C1 segment of cervical spinal cord (tissue), 14 donors: ENCODE measurements around the gene SBNO1.
"Not testable (repeated sequence)": the region's sequence is repeated elsewhere in the genome, so short reads cannot be mapped to it uniquely, and the experiment has no call there.

Experiments used
- DNase-seq, 14 donors: peaks; one replicate each; lab custom pipeline; 2025; lab: John Stamatoyannopoulos, UW

Gene SBNO1

DNA sequence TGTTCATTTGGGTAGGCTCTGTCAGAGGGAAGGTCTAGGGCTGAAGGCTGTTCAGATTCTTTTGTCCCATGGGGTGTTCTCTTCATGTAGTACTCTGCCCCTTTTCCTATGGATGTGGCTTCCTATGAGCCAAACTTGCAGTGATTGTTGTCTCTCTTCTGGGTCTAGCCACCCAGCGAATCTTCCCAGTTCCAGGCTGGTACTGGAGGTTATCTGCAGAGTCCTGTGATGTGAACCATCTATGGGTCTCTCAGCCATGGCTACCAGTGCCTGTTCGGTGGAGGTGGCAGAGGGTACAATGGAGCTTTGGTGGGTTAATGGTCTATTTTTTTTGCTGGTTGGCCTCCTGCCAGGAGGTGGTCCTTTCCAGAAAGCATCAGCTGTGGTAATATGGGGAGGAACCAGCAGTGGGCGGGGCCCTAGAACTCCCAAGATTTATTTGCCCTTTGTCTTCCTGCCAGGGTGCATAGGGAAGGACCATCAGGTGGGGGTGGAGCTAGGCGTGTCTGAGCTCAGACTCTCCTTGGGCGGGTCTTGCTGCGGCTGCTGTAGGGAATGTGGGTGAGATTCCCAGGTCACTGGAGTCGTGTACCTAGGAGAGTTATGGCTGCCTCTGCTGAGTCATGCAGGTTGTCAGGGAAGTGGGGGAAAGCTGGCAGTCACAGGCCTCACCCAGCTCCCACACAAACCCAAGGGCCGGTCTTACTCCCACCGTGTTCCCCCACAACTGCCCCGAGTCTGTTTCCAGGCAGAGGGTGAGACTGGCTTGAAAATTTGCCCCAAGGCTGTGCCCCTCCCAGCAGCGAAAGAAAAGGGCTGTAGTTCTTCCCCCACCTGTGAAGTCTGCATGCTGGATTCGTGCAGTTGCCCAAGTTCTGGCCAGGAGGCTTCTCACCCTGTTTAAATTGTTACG, 113.9 kb downstream of the SBNO1 start:
- DNase-seq, result no peak

DNA sequence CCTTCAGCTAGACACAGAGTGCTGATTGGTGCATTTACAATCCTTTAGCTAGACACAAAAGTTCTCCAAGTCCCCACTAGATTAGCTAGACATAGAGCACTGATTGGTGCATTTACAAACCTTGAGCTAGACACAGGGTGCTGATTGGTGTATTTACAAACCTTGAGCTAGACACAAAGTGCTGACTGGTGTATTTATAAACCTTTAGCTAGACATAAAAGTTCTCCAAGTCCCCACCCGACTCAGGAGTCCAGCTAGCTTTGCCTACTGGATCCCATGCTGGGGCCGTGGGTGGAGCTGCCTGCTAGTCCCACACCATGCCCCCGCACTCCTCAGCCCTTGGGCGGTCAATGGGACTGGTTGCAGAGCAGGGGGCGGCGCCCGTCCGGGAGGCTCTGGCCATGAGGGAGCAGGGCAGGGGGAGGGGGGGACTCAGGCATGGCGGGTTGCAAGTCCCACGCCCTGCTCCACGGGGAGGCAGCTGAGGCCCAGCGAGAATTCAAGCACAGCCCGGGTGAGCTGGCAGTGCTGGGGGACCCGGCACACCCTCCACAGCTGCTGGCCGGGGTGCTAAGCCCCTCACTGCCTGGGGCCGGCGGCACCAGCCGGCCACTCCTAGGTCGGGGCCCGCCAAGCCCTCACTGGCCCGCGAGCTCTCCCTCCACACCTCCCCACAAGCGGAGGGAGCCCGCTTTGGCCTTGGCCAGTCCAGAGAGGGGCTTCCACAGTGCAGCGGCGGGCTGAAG, 115.5 kb downstream of the SBNO1 start:
- DNase-seq, result not testable (repeated sequence)

DNA sequence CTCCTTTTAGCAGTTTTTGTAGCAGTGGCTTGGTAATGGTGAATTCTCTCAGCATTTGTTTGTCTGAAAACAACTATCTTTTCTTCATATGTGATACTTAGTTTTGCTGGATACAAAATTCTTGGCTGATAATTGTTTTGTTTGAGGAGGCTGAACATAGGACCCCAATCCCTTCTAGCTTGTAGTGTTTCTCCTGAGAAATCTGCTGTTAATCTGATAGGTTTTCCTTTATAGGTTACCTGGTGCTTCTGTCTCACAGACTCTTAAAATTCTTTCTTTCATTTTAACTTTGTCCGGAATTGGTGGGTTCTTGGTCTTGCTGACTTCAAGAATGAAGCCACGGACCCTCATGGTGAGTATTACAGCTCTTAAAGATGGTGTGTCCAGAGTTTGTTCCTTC, 116.5 kb downstream of the SBNO1 start:
- DNase-seq, result not testable (repeated sequence)

DNA sequence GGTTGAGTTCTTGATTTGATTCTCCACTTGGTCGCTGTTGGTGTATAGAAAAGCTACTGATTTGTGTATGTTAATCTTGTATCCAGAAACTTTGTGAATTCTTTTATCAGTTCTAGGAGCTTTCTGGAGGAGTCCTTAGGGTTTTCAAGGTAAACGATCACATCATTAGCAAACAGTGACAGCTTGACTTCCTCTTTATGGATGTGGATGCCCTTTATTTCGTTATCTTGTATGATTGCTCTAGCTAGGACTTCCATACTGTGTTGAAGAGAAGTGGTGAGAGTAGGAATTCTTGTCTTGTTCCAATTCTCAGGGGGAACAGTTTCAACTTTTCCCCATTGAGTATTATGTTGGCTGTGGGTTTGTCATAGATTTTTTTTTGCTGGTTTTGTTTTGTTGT, 119.0 kb downstream of the SBNO1 start:
- DNase-seq, result no peak

DNA sequence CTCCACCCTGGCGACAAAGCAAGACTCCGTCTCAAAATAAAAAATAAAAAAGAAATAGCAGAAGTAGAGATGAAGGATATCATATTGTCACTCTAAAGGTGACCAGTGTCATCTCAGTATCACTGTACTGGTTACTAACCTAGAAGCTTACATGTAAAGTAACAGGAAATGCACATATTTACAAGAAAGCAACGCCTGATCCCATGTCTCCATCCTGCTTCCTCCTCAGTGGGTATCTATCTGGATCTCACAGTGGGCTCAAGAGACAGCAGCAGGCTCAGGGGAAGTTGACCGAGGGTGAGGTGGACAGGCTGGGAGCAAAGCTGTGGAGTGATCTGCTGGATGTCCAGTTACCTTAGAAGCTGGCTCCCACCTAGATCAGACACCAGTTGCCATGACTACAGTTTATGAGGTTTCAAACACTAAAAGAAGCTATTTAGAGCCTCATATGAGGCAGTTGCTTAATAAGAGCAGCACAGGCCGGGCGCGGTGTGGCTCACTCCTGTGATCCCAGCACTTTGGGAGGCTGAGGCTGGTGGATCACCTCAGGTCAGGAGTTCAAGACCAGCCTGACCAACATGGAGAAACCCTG, 120.9 kb downstream of the SBNO1 start:
- DNase-seq, result no peak

DNA sequence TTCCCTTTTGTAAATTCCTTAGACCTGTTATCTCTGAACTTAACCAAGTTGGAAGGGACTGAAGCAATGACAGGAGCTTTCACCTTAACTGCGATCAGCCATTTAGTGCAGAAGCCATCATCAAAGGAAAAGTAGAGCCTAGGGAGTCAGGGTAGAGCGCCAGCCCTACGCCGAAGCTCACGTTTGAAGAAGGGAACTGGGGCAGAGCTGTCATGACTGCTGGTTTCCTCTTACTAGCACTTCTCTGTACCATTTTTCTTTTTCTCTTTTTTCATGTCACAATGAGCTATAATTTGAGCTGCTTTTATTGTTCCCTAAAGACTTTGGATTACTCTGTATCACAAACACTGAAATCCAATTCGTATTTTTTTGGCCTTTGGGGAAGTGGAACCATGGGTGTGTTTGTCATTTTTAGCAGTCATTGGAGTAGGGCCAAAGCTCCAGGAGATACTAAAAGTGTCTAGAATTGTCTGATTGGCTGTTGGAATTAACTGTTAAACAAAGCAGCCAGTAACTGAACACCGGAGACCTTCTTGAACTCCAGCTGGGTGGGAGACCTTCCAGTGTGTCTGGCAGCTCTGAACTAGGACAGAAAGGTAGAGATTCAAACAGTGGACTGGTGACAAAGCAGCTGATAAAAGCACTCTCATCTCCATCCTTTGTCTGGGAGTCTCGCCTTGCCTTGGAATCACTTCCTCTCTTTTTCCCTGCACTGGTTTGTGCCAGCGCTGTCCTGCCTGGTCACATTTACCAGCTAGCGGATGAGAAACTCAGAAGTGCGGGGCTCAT, 122.3 kb downstream of the SBNO1 start:
- DNase-seq, result peak in 5 of 14 donors; percentile 14 to 83 (median 21)
